ENCODE measurements around the gene TARS3.

DNA sequence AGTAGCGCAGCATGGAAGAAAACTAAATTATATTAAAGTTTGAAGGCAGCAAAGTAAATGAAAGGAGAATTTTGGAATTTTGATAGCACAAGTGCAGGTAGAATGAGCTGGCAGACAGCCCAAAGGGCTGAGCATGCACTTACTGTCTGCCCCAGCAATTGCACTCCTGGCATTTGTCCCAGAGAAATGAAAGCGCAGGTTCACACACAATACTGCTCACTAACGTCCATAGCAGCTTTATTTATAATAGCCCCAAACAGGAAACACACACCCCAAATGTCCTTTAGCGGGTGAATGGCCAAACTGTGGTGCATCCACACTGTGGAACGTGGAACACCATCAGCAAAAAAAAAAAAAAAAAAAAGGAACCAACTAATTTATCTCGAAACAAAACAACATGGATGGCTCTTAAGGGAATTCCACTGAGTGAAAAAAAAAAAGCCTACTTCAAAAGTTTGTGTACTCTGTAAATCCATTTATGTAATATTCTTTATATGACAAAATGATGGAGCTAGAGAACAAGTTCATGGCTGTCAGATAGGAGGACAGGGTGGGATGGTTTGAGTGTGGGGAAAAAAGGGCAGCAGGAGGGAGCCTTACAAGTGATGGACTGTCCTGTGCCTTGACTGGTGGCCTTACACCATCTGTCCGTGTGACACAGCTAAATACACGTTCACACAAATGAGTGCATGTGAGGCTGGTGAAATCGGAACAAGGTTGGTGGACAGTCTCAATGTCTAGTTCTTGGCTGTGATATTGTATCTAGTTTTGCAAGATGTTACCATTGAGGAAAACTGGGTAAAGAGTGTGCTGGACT, 66.1 kb downstream of the TARS3 start:
- TF ChIP-seq, protein P1, sequence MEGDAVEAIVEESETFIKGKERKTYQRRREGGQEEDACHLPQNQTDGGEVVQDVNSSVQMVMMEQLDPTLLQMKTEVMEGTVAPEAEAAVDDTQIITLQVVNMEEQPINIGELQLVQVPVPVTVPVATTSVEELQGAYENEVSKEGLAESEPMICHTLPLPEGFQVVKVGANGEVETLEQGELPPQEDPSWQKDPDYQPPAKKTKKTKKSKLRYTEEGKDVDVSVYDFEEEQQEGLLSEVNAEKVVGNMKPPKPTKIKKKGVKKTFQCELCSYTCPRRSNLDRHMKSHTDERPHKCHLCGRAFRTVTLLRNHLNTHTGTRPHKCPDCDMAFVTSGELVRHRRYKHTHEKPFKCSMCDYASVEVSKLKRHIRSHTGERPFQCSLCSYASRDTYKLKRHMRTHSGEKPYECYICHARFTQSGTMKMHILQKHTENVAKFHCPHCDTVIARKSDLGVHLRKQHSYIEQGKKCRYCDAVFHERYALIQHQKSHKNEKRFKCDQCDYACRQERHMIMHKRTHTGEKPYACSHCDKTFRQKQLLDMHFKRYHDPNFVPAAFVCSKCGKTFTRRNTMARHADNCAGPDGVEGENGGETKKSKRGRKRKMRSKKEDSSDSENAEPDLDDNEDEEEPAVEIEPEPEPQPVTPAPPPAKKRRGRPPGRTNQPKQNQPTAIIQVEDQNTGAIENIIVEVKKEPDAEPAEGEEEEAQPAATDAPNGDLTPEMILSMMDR (IDR thresholded peaks at IDR 0.05): no peak
- TF ChIP-seq EZH2 (IDR thresholded peaks at IDR 0.05; ENCODE audit: borderline replicate concordance, insufficient read depth, low read depth, low read length, poor library complexity, severe bottlenecking): no peak
